HG03457 (cell line): ENCODE measurements around the gene WDR27.

Experiments
- ATAC-seq: cut with Tn5 transposase; IDR thresholded peaks from one replicate; pipeline ENCODE4 v1.9.1; 2021; ENCODE audit warnings: moderate number of reproducible peaks; ENCODE audit not compliant: unreplicated experiment

The WDR27 gene

DNA sequence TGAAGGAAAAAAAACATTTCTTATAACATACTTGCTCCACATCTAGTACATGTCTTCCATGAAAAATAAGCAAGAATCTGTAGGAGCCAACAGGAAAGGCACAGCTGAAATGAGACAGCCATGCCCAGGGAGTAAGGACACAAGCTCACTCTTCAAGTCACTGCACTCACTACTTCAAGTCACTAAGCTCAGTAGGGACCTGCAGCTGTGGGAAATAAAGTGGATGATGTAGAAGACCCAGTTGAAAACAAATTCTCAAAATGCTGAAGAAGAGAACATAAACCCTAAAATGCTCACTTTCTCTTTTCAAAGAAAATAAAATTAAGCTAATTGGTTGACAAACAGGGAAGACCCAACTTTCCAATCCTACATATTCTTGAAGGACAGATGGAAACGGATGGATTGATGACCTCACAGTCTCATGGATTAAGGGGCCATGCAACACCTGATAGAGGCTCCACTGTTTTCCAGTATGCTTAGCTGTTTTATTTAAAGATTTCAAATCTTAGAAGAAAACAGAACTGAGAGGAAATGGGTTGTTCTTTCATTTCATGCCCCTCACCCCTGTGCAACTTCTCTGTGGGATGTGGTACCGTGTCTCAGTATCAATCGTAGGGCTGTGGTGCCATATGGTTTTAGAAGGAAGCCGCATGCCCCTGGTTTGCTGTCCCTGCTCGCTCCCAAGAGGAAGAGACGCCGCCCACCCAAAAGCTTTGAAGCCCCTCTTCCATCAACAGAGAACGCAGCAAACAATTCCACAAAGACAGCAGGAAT is 133.3 kb downstream of the WDR27 start:
- ATAC-seq: peak; percentile 55

- ATAC-seq: no peak
Observed at GRCh38 chr6:169567819-169568218, 134.0 kb downstream of the WDR27 start.

DNA sequence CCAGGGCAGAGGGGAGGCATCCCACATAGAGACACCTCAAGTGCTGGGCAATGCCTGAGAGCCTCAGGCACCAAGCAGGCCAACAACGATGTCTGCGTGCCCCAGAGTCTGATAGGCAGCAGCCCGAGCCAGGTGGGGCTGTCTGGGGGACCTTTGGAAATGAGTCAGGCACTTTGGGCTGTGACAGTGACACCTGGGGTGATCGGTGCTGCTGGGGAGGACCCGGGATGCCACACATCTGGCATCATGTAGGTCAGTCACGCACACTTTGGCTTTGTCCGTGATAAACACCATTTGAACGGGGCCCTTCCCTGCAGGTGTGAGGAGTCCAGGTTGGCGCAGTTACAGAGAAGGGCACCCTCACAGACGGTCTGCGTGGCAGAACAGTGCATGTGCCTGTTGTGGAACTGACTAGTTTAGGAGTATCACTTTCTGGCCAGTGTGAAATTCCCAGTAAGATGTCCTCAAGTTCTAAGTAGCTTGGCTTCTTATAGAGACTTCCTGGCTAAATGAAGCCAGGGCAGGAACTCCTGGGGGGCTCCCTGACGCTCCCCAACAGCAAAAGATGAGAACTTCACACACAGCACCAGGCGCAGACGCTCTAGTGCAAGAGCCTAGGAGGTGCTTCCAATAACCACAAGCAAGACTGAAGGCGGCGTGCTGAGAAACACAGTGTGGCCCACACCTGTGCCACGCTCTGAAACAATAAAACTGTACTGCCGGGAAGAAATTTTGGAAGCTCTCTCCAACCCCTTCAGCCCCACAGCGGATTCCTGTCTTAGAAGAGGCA is 134.7 kb downstream of the WDR27 start:
- no peak for ATAC-seq

- no peak for ATAC-seq
Observed at GRCh38 chr6:169566319-169566718, 135.5 kb downstream of the WDR27 start.

- no peak for ATAC-seq
Observed at GRCh38 chr6:169564453-169565240, 137.2 kb downstream of the WDR27 start.

DNA sequence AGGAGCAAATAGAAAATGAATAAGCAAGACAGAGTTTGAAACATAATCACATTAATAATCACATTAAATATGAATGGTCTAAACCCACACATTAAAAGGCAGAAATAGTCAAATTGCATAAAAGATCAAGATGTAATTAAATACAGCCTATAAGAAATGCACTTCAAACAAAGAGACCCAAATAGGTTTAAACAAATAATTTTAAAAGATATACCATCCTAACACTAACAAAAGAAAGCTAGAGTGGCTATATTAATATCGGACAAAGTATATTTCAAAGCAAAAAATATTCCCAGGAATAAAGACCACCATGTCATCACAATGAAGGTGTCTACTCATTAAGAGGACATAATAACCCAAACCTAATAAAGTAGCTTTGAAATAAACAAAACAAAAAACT is 140.2 kb downstream of the WDR27 start:
- ATAC-seq: no peak

DNA sequence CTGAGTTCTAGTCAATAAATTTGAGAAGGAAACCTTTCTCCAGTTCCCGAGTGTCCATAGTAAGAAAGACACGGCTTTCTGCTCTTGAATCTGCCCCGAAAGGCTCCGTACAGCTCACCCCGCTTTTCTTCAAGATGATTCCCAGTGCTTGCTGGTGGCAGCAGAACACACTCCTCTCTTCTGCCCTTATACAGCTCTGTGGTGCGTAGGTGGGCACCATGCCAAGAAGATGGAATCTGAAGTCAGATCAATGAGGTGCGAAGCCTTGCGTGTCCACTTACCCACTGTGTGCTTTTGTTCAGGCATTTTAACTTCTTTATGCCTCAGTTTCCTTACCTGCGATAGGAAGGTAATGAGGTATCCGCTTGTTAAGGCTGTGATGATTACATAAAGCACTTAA is 142.2 kb downstream of the WDR27 start:
- ATAC-seq: no peak

GRCh38 chr6:169558774-169559441 is 142.9 kb downstream of the WDR27 start:
- no peak for ATAC-seq

DNA sequence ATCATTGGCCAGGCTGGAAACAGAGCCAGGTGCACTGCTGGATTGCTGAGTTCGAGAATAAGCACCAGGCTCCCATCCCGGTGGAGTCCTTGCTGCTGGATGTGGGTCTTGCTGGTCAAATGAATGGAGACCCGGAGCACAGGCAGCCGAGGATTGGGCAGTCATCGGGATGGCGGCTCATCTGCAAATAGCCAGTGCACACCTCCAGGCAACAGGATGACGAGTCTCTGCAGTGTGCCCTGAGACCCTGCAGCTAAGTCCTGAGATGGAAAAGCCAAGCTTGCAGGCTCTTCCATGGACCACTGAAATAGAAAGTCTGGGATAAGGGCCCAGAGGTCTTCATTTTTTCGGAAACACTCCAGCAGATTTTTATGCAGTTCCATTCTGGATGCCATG is 143.5 kb downstream of the WDR27 start:
- ATAC-seq: no peak

DNA sequence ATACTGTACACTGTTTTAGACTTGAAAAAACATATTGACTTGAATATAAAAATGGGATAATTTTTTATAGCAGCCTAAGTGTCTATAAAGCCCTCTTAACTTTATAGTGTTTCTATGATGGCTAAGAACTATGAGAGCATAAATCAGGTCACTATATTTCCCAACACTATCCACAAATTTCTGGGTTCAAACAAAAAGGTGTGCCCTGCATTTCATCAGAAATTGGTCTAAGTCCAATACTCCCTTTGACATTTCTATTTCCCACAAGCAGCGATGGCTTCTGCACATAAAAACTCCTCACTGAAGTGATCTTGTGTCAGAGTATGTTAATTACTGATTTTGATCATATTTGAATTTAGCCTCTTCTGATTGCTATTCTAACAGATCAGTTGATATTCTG is 143.9 kb downstream of the WDR27 start:
- no peak for ATAC-seq

DNA sequence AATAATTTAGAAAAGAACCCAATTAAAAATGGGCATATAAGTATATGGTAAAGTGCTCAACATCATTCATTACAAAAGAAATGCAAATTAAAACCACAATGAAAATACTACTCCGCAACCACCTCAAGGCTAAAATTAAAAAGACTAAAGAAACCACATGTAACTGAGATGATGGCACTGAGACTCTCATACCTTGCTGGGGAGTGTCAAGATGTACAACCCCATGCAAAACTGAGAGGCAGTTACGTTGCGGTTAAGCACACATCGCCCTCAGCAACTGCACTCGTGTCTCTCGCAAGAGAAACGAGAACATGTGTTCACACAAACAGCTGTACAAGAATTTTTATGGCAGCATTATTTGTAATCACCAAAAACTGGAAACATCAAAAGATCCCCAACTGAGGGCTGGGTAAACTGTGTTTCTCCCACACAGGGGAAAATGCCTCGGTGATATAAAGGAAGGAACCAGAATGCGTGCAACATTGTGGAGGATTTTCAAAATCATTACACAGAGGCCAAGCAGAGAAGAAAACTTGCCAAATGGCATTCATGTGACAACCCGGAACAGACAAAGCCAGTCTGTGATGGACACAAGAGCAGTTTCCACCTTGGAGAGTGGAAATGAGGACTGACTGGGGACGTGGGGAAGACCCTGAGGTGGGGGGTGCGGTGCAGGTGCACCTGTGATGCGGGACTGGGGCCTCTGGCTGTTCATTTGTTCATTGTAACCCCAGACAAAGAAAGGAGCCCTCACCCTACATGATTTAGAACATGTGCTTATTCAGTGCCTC is 144.9 kb downstream of the WDR27 start:
- peak; percentile 99 for ATAC-seq

DNA sequence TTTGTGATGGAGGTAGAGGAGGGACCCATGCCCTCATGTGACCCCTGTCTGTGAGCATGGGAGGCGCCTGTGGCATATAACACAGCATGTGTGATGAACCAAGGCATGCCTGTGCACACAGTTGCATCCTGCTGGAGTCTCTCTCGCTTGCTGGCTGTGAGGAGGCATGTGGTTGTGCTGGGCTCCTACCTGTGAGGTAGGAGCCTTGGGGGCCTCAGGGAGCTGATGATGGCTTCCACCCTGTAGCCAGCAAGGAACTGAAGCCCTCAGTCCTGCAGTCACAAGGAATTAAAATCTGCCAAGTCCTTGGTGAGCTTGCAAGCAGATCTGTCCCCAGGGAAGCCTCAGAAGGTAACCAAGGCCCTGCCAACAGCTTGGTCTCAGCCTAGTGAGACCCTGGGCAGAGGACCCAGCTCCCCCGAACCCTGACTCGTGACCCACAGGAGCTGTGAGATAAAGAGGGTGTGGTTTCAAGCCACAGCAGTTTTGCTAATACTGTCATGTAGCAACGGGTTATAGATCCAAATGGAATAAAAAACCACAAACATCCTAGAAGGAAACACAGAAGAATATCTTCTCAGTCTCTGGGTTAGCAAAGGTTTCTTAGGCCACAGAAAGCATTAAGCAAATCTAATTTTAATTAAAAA is 145.7 kb downstream of the WDR27 start:
- ATAC-seq: no peak

DNA sequence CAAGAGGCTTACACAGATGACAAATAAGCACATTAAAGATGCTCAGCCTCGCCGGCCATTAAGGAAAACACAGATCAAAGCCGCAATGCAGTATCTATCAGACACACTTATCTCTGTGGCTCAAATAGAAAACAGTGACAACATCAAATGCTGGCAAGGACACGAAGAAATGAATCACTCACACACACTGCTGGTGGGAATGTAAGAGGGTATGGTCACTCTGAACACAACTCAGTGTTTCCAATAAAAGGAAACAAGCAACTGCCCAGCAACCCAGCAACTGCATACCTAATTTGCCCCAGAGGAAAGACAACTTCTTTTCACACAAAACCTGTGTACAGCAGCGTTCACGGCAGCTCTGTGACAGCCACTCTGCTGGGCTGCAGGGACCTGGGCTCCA is 155.8 kb downstream of the WDR27 start:
- no peak for ATAC-seq

- ATAC-seq: no peak
Observed at GRCh38 chr6:169543704-169544103, 158.1 kb downstream of the WDR27 start.

DNA sequence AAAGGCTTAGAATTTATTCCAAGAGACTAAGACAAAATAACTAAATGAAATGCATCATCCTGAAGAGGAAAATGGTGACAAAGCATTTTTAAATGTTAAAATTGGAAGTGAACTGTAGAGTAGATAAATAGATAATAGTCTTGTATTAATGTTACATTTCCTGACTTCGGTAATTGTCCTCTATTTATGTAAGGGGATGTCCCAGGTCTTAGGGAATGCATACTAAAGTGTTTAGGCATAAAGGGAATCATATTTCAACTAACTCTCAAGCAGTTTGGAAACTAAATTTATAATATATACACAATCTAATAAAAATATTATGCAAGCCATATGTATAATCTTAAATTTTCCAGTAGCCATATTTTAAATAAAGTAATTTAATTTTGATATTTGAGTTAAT is 159.3 kb downstream of the WDR27 start:
- ATAC-seq: no peak

DNA sequence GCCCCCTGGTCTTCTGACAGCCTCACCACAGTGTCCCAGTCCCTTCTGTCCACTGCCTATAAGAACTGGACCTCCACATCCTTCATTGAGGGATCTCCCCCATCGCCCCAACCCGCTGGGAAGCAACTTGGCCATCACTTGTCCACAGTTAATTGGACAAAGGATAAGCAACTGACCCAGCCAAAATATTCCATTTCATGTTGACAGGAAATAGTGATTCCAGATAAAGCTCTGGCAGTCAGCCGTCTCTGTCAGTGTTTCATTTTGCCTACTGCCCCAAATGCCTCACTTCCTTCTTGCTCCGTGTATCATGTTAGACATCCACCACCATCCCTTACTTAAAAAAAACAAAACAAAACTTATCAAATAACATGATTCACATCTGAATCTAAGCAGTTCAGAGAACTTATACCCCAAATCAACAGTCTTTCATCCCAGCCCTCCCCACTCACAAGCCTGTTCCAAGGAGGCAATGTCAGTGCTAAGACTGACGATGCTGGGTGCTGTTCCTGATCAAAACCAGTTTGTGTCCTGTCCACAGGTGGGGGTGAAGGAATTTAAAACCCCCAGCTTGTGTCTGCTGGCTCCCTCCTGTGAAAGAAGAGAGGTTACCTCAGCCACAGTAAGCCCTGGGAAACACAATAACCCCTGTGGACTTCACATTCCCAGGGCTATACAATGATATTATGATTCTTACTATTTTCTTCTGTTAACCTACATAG is 162.5 kb downstream of the WDR27 start:
- no peak for ATAC-seq

GRCh38 chr6:169536446-169537170 is 165.2 kb downstream of the WDR27 start:
- ATAC-seq: no peak

- no peak for ATAC-seq
Observed at GRCh38 chr6:169534039-169534421, 167.8 kb downstream of the WDR27 start.
